SH-SY5Y (cell line): ENCODE measurements around the gene USP15.

Source experiments
- GATA2 ChIP-seq: IDR thresholded peaks from 2 replicates; pipeline ENCODE4 v1.6.1; 2011; ENCODE audit warnings: mild to moderate bottlenecking, low read depth, low read length
- GATA3 ChIP-seq: IDR thresholded peaks from 2 replicates; pipeline ENCODE4 v1.6.1; 2011; ENCODE audit warnings: low read depth, mild to moderate bottlenecking, low read length, moderate library complexity

- TF ChIP-seq GATA2 (no peak), GATA3 (no peak)
Observed at GRCh38 chr12:62459976-62460375, 199.8 kb downstream of the USP15 start.
